K562 (cell line): ENCODE results near the gene CHERP. TPM values are rescaled to one million over a fixed set of nuclear protein-coding genes. Genes with fewer than 3 reads are reported as not detected.

Experiments used
- CHCHD3 ChIP-seq: fragments of 250-450 bp; sonication (Bioruptor Pico); IDR thresholded peaks from 2 replicates; pipeline ENCODE4 v2.1.2; 2022; ENCODE audit warnings: mild to moderate bottlenecking
- CTCF ChIP-seq, 3 experiments: IDR thresholded peaks in 2 of 3; conservative IDR thresholded peaks in 1 of 3; 2 replicates each; pipeline ENCODE4 v1.5.1; 2011 to 2012; ENCODE audit warnings: low read length in 3 of 3, mild to moderate bottlenecking in 3 of 3, control low read depth in 2 of 3, improper control_type of control experiment in 1 of 3, inconsistent platforms in 1 of 3, low read depth in 1 of 3, mixed read lengths in 1 of 3, moderate library complexity in 1 of 3; ENCODE audit not compliant: insufficient read depth in 2 of 3
- ELF4 ChIP-seq: fragments of 450-650 bp; formaldehyde crosslinking; IDR thresholded peaks from 2 replicates; pipeline ENCODE4 v1.4.0; 2022; ENCODE audit warnings: missing genetic modification characterization
- FOXA3 ChIP-seq, 2 experiments: fragments of 450-650 bp in 1 of 2; sonication (generic) in 1 of 2; formaldehyde crosslinking; IDR thresholded peaks in 1 of 2; conservative IDR thresholded peaks in 1 of 2; 2 replicates each; pipeline versions ENCODE4 v1.4.0 to v1.8.0; 2020 to 2022; ENCODE audit warnings: mild to moderate bottlenecking in 2 of 2, missing genetic modification reagents in 1 of 2
- MNT ChIP-seq, 2 experiments: fragments of 450-650 bp; conservative IDR thresholded peaks; 2 replicates each; pipeline ENCODE4 v1.6.1; 2017; ENCODE audit warnings: mild to moderate bottlenecking in 2 of 2, moderate library complexity in 2 of 2
- NFRKB ChIP-seq: fragments of 450-650 bp; IDR thresholded peaks from 2 replicates; pipeline ENCODE4 v1.6.1; 2016; ENCODE audit warnings: low read depth
- NR3C1 ChIP-seq: sonication (generic); formaldehyde crosslinking; IDR thresholded peaks from 2 replicates; pipeline ENCODE4 v1.8.1; 2022; ENCODE audit warnings: missing genetic modification reagents
- NRF1 ChIP-seq, 2 experiments: fragments of 450-650 bp; IDR thresholded peaks in 1 of 2; conservative IDR thresholded peaks in 1 of 2; 2 replicates each; pipeline ENCODE4 v1.6.1; 2014; ENCODE audit warnings: mild to moderate bottlenecking in 2 of 2
- PCBP1 ChIP-seq: fragments of 200-400 bp; formaldehyde crosslinking; IDR thresholded peaks from 2 replicates; pipeline ENCODE4 v1.6.1; 2018; ENCODE audit warnings: mild to moderate bottlenecking, low read depth, low read length; ENCODE audit not compliant: poor library complexity, severe bottlenecking
- SETDB1 ChIP-seq: IDR thresholded peaks from one replicate; pipeline ENCODE4 v1.6.1; 2012; ENCODE audit warnings: low read length, control low read depth, inconsistent platforms
- SLC30A9 ChIP-seq: fragments of 250-450 bp; sonication (Bioruptor Pico); IDR thresholded peaks from 2 replicates; pipeline ENCODE4 v1.8.0; 2022; ENCODE audit warnings: mild to moderate bottlenecking, moderate library complexity
- TOE1 ChIP-seq, 2 experiments: fragments of 450-650 bp in 1 of 2; sonication (generic) in 1 of 2; formaldehyde crosslinking in 1 of 2; IDR thresholded peaks; 2 replicates each; pipeline versions ENCODE4 v1.7.1 to v1.8.0; 2016 to 2022; ENCODE audit warnings: borderline replicate concordance in 2 of 2, mild to moderate bottlenecking in 2 of 2, antibody characterized with exemption in 1 of 2, inconsistent platforms in 1 of 2, low read depth in 1 of 2, missing genetic modification reagents in 1 of 2, moderate library complexity in 1 of 2
- ZNF143 ChIP-seq: sonication (generic); formaldehyde crosslinking; IDR thresholded peaks from 2 replicates; pipeline ENCODE4 v1.9.0; 2022; ENCODE audit warnings: mild to moderate bottlenecking, missing genetic modification reagents
- ZNF24 ChIP-seq: fragments of 450-650 bp; IDR thresholded peaks from 2 replicates; pipeline ENCODE4 v1.6.1; 2016
- ZNF263 ChIP-seq: sonication (generic); formaldehyde crosslinking; IDR thresholded peaks from 2 replicates; pipeline ENCODE4 v1.8.0; 2022; ENCODE audit warnings: mild to moderate bottlenecking, missing genetic modification reagents, borderline replicate concordance
- ZNF644 ChIP-seq: fragments of 200-800 bp; sonication (Bioruptor generic); IDR thresholded peaks from 2 replicates; pipeline ENCODE4 v1.6.1; 2016; ENCODE audit warnings: low read depth, missing genetic modification characterization, missing compliant biosample characterization
- ZNF717 ChIP-seq: fragments of 250-450 bp; sonication (Bioruptor Pico); IDR thresholded peaks from 2 replicates; pipeline ENCODE4 v1.5.0; 2021
- polyA plus RNA-seq, 8 experiments: library from polyadenylated mRNA; depleted of rRNA in 4 of 8; stranded (reverse) in 5 of 8; unstranded in 3 of 8; fragments of >200 nt; fragmentation: Nextera tagmentation in 2 of 8; fragmentation: Illumina TruSeq in 1 of 8; extraction: Ambion mirVana in 2 of 8; extraction: Trizol in 1 of 8; gene quantifications; 2 replicates each; pipeline versions ENCODE4 v1.2.1 to v1.2.3, GENCODE V29; 2011 to 2014; ENCODE audit warnings: inconsistent platforms in 1 of 8, missing spikeins in 1 of 8
- total RNA-seq, 7 experiments: library from RNA; depleted of rRNA in 6 of 7; stranded (reverse); fragments of >200 nt in 6 of 7; fragmentation: Illumina TruSeq in 2 of 7; extraction: Trizol in 2 of 7; gene quantifications; 2 replicates each; pipeline versions ENCODE4 v1.2.1 to v1.2.3, GENCODE V29; 2011 to 2021; ENCODE audit warnings: low replicate concordance in 1 of 7
- TF ChIP-seq, protein P1 (sequence below): fragments of 450-650 bp; IDR thresholded peaks from 2 replicates; pipeline ENCODE4 v1.6.1; 2016; ENCODE audit warnings: low read depth, mild to moderate bottlenecking, moderate library complexity
- TF ChIP-seq, protein P2 (sequence below): fragments of 450-650 bp; IDR thresholded peaks from 2 replicates; pipeline ENCODE4 v1.6.1; 2016
- TF ChIP-seq, protein P3 (sequence below): fragments of 200-400 bp; formaldehyde crosslinking; IDR thresholded peaks from 2 replicates; pipeline ENCODE4 v1.6.1; 2017; ENCODE audit warnings: mild to moderate bottlenecking, low read depth, low read length, moderate library complexity

The CHERP gene
- total and polyA plus RNA-seq, 9 of the 15 experiments (the other 6 are each of a cell fraction or from before 2014, with no cell fraction given), result 0.60 to 85.1 (median 7.8) TPM

DNA sequence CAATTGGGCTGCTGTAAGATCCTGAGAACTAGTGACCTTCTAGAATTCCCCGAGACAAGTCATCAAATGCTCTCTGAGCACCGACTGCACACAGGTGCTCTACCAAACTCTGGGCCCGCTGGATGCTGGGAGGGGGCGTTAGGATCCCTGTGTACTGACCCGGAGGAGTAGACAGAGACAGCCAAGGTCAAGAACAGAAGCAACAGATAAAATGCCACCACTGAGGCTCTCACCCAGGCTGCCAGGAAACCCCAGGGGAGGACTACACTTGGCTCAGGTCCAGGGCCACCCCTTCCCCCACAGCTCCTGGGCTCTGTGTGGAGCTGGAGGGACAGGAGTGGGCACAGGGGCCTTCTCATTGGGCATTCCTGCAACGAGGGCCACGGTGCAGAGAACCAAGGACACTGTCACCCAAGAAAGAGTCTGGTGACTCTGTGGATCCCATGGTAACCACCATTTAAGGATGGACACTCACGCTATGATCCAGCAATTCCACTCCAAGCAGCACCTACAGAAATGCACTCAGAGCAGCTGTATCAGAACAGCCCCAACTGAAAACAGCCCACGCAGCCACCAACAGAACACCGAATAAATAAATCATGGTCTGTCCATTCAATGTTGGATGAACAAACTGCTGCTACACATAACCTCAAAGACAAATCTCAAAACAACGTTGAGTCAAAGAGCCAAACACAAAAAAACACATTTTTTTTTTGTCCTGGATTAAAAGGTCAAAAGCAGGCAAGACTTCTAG is 46.8 kb upstream of the CHERP start (continued):
- 0 out of 4 replicates have a peak, but pooled peaks of 1 of the 2 experiments have one; percentile 8 for TF ChIP-seq NRF1 (conservative IDR thresholded peaks at IDR 0.05 in 1 of 2, IDR thresholded peaks at IDR 0.05 in 1 of 2)
- TF ChIP-seq PCBP1, result no peak
- TF ChIP-seq, protein P1, sequence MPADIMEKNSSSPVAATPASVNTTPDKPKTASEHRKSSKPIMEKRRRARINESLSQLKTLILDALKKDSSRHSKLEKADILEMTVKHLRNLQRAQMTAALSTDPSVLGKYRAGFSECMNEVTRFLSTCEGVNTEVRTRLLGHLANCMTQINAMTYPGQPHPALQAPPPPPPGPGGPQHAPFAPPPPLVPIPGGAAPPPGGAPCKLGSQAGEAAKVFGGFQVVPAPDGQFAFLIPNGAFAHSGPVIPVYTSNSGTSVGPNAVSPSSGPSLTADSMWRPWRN, result no peak
- no peak for TF ChIP-seq ZNF24
- TF ChIP-seq MNT (conservative IDR thresholded peaks at IDR 0.05), result peak in 1 of 2 experiments; percentile 46; a peak in 1 of 4 replicates
- no peak for TF ChIP-seq ZNF717
- peak; percentile 79 for TF ChIP-seq ZNF263
- TF ChIP-seq SETDB1, result no peak
- TF ChIP-seq CHCHD3 (CRISPR knock-in tag), result no peak
- TF ChIP-seq NFRKB, result no peak
- TF ChIP-seq, protein P2, sequence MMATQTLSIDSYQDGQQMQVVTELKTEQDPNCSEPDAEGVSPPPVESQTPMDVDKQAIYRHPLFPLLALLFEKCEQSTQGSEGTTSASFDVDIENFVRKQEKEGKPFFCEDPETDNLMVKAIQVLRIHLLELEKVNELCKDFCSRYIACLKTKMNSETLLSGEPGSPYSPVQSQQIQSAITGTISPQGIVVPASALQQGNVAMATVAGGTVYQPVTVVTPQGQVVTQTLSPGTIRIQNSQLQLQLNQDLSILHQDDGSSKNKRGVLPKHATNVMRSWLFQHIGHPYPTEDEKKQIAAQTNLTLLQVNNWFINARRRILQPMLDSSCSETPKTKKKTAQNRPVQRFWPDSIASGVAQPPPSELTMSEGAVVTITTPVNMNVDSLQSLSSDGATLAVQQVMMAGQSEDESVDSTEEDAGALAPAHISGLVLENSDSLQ, result peak; percentile 20; the same call in 1 of the 2 replicates
- 0 out of 2 replicates have a peak, but pooled peaks have one; percentile 19 for TF ChIP-seq ZNF143 (CRISPR knock-in tag)
- TF ChIP-seq, protein P3, sequence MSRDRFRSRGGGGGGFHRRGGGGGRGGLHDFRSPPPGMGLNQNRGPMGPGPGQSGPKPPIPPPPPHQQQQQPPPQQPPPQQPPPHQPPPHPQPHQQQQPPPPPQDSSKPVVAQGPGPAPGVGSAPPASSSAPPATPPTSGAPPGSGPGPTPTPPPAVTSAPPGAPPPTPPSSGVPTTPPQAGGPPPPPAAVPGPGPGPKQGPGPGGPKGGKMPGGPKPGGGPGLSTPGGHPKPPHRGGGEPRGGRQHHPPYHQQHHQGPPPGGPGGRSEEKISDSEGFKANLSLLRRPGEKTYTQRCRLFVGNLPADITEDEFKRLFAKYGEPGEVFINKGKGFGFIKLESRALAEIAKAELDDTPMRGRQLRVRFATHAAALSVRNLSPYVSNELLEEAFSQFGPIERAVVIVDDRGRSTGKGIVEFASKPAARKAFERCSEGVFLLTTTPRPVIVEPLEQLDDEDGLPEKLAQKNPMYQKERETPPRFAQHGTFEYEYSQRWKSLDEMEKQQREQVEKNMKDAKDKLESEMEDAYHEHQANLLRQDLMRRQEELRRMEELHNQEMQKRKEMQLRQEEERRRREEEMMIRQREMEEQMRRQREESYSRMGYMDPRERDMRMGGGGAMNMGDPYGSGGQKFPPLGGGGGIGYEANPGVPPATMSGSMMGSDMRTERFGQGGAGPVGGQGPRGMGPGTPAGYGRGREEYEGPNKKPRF, result no peak
- no peak for TF ChIP-seq NR3C1 (CRISPR knock-in tag)
- no peak for TF ChIP-seq TOE1 (IDR thresholded peaks at IDR 0.05; ENCODE audit: borderline replicate concordance)
- no peak for TF ChIP-seq TOE1 (CRISPR knock-in tag; IDR thresholded peaks at IDR 0.05; ENCODE audit: borderline replicate concordance, low read depth)
- TF ChIP-seq ZNF644 (tag), result no peak
- no peak for TF ChIP-seq FOXA3 (CRISPR knock-in tag; conservative IDR thresholded peaks at IDR 0.05 in 1 of 2, IDR thresholded peaks at IDR 0.05 in 1 of 2)
- TF ChIP-seq ELF4 (CRISPR knock-in tag), result no peak
- TF ChIP-seq CTCF (IDR thresholded peaks at IDR 0.05 in 2 of 3, conservative IDR thresholded peaks at IDR 0.05 in 1 of 3; ENCODE audit: insufficient read depth in 2 of 3, low read depth in 1 of 3, low read length in 3 of 3), result no peak
- TF ChIP-seq SLC30A9 (CRISPR knock-in tag), result no peak
